NB4 (cell line): ENCODE results near the gene CTSO.

ENCODE experiments used
- MYC ChIP-seq: IDR thresholded peaks from 2 replicates; pipeline ENCODE4 v1.6.1; 2011; ENCODE audit warnings: low read depth, low read length
- POLR2A ChIP-seq: IDR thresholded peaks from 2 replicates; pipeline ENCODE4 v1.6.1; 2011; ENCODE audit warnings: mild to moderate bottlenecking; ENCODE audit not compliant: insufficient read length; ENCODE audit errors: extremely low read depth
- TF ChIP-seq, protein P1 (sequence below): IDR thresholded peaks from one replicate; pipeline ENCODE4 v1.5.1; 2012; ENCODE audit warnings: low read depth, low read length

DNA sequence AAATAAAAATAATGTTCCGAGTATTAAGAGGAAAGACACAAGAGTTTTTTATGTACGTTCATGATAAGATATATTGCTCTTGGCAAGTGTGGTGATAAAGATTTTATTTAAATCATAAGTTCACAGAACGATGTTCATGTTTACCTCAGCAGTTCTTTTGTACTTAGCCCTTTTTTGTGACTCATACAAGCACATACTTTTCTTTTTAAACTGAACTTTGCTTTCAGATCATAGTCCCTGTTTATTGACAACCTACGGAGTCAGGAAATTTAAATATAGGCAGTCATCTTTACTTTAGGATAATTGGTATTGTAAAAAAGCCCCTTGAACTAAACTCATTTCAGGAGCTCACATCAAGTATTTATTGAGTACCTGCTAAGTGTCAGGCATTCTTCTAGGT, 1.3 kb upstream of the CTSO start:
- no peak for TF ChIP-seq MYC
- TF ChIP-seq, protein P1, sequence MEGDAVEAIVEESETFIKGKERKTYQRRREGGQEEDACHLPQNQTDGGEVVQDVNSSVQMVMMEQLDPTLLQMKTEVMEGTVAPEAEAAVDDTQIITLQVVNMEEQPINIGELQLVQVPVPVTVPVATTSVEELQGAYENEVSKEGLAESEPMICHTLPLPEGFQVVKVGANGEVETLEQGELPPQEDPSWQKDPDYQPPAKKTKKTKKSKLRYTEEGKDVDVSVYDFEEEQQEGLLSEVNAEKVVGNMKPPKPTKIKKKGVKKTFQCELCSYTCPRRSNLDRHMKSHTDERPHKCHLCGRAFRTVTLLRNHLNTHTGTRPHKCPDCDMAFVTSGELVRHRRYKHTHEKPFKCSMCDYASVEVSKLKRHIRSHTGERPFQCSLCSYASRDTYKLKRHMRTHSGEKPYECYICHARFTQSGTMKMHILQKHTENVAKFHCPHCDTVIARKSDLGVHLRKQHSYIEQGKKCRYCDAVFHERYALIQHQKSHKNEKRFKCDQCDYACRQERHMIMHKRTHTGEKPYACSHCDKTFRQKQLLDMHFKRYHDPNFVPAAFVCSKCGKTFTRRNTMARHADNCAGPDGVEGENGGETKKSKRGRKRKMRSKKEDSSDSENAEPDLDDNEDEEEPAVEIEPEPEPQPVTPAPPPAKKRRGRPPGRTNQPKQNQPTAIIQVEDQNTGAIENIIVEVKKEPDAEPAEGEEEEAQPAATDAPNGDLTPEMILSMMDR = no peak
- TF ChIP-seq POLR2A = no peak
